Measurements from ENCODE around the gene PHRF1. TPM values are rescaled to one million over a fixed set of nuclear protein-coding genes. Genes with fewer than 3 reads are reported as not detected.

The PHRF1 gene
- total RNA-seq, 1 donor, result 29.4 TPM

GRCh38 chr11:620935-621814 lies 44.9 kb downstream of the PHRF1 start:
- DNase-seq (ENCODE audit: low read depth), result no peak
- no peak overlapping the region for H3K4me3 ChIP-seq (ENCODE audit: low read depth, low read length)
- TF ChIP-seq CTCF (IDR thresholded peaks at IDR 0.05; ENCODE audit: insufficient read depth, low read depth, low read length), result no peak

GRCh38 chr11:621838-622237 lies 45.6 kb downstream of the PHRF1 start:
- H3K4me3 ChIP-seq (ENCODE audit: low read depth, low read length), result no peak overlapping the region
- TF ChIP-seq CTCF (IDR thresholded peaks at IDR 0.05; ENCODE audit: insufficient read depth, low read depth, low read length), result no peak
- no peak for DNase-seq (ENCODE audit: low read depth)

- no peak for DNase-seq (ENCODE audit: low read depth)
- no peak overlapping the region for H3K4me3 ChIP-seq (ENCODE audit: low read depth, low read length)
- TF ChIP-seq CTCF (IDR thresholded peaks at IDR 0.05; ENCODE audit: insufficient read depth, low read depth, low read length), result no peak
Measured at GRCh38 chr11:623349-623869, 47.1 kb downstream of the PHRF1 start.

- peak; percentile 30 for DNase-seq (ENCODE audit: low read depth)
- no peak for TF ChIP-seq CTCF (IDR thresholded peaks at IDR 0.05; ENCODE audit: insufficient read depth, low read depth, low read length)
- H3K4me3 ChIP-seq (ENCODE audit: low read depth, low read length), result no peak overlapping the region
Measured at GRCh38 chr11:623999-624704, 47.9 kb downstream of the PHRF1 start.

GRCh38 chr11:624705-625635 lies 48.7 kb downstream of the PHRF1 start, which contains the start of gene CDHR5:
Gene CDHR5 (minus strand): TSS chr11:624955. CDS start chr11:624902, 53 bp downstream.
- no peak for TF ChIP-seq CTCF (IDR thresholded peaks at IDR 0.05; ENCODE audit: insufficient read depth, low read depth, low read length)
- no peak for DNase-seq (ENCODE audit: low read depth)
- H3K4me3 ChIP-seq (ENCODE audit: low read depth, low read length), result no peak within 1 kb of the TSS

GRCh38 chr11:625636-626268 lies 49.5 kb downstream of the PHRF1 start:
- no peak for TF ChIP-seq CTCF (IDR thresholded peaks at IDR 0.05; ENCODE audit: insufficient read depth, low read depth, low read length)
- no peak for DNase-seq (ENCODE audit: low read depth)
- no peak overlapping the region for H3K4me3 ChIP-seq (ENCODE audit: low read depth, low read length)

All from fibroblast of villous mesenchyme (primary cell).